Esophagus muscularis mucosa (tissue), 4 donors: ENCODE data around the gene SDS. TPM values are rescaled to one million over a fixed set of nuclear protein-coding genes. Genes with fewer than 3 reads are reported as not detected.

Experiments used
- DNase-seq: peaks from one replicate; pipeline ENCODE4 v3.0.0-alpha.2; 2017; ENCODE audit errors: extremely low spot score
- H3K27ac ChIP-seq, 4 donors: fragments of 200-600 bp; sonication (generic); replicated peaks in 1 of 4; 1 replicate in 3 of 4; 2 replicates in 1 of 4; pipeline ENCODE4 v1.5.1; 2016 to 2019; ENCODE audit warnings: mild to moderate bottlenecking in 1 of 4
- H3K27me3 ChIP-seq, 4 donors: fragments of 200-600 bp; sonication (generic); one replicate each; pipeline versions ENCODE4 v1.5.1 to v1.6.0; 2016 to 2019
- H3K36me3 ChIP-seq, 4 donors: fragments of 200-600 bp; sonication (generic); one replicate each; pipeline ENCODE4 v1.5.1; 2016 to 2019
- H3K4me1 ChIP-seq, 4 donors: fragments of 200-600 bp; sonication (generic); one replicate each; pipeline ENCODE4 v1.5.1; 2016 to 2019
- H3K4me3 ChIP-seq, 4 donors: fragments of 200-600 bp; sonication (generic); 1 replicate in 2 of 4; 2 replicates in 2 of 4; pipeline ENCODE4 v1.5.1; 2016 to 2019; ENCODE audit warnings: mild to moderate bottlenecking in 4 of 4, moderate library complexity in 1 of 4
- H3K9me3 ChIP-seq, 4 donors: fragments of 200-600 bp; sonication (generic); 1 replicate in 3 of 4; 2 replicates in 1 of 4; pipeline ENCODE4 v1.5.1; 2016 to 2019
- EP300 ChIP-seq: sonication (generic); formaldehyde crosslinking; IDR thresholded peaks from one replicate; pipeline ENCODE4 v1.6.1; 2017; ENCODE audit warnings: antibody characterized with exemption
- POLR2A ChIP-seq: fragments of 450-650 bp; IDR thresholded peaks from one replicate; pipeline ENCODE4 v1.6.1; 2017; ENCODE audit warnings: antibody characterized with exemption, moderate library complexity, mild to moderate bottlenecking, low read depth
- POLR2AphosphoS5 ChIP-seq, 2 donors: sonication (generic); formaldehyde crosslinking; IDR thresholded peaks; one replicate each; pipeline ENCODE4 v1.6.1; 2017; ENCODE audit warnings: antibody characterized with exemption in 2 of 2
- WGBS: methylation state at CpG from one replicate; pipeline ENCODE4 v1.1.5; 2018; 5-methylcytosine and 5-hydroxymethylcytosine counted together
- intact Hi-C: fragments of 100-400 bp; cut with DNase I; formaldehyde crosslinking; loops from one replicate; pipeline ENCODE4 v1.15.1; 2023
- total RNA-seq, 4 donors: library from RNA; depleted of rRNA; stranded (reverse); fragments of >200 nt; gene quantifications; one replicate each; pipeline versions ENCODE4 v1.1.0 to v1.2.1, GENCODE V29; 2016
- TF ChIP-seq, protein P1 (sequence below), 3 experiments: fragments of 200-600 bp in 2 of 3; fragments of 450-650 bp in 1 of 3; sonication (generic) in 2 of 3; IDR thresholded peaks; one replicate each; pipeline ENCODE4 v1.5.1; 2017 to 2019; ENCODE audit warnings: antibody characterized with exemption in 3 of 3, mild to moderate bottlenecking in 2 of 3, moderate library complexity in 1 of 3

SDS gene
- total RNA-seq, 4 donors from 2014 or later = 13.6 TPM; not detected in 3

DNA sequence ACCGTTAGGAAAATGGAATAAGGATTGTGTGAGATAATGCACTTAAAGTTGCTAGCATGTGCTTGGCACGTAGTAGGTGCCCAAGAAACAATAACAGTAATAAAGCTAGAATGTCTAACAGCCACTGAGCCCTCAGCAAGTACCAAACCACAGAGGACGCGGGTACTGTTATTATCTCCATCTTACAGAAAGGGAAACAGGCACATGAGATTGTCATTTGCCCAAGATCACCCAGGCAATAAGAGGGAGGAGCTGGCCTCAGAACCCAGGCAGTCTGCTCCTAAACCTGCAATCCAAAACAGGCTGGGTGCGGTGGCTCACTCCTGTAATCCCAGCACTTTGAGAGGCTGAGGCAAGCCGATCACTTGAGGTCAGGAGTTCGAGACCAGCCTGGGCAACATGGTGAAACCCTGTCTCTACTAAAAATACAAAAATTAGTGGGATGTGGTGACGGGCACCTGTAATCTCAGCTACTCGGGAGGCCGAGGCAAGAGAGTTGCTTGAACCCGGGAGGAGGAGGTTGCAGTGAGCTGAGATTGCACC lies 5.1 kb upstream of the SDS start:
- peaks cover under 1 to 5% (median 4%) of the 10 kb centered on the region in 4 donors for H3K4me1 ChIP-seq
- no peak for DNase-seq
- H3K27ac ChIP-seq = no peak overlapping the region
- no peaks in the 10 kb centered on the region for H3K36me3 ChIP-seq
- TF ChIP-seq POLR2A (no peak), POLR2AphosphoS5 (IDR thresholded peaks at IDR 0.05) (no peak), EP300 (no peak)
- TF ChIP-seq, protein P1, sequence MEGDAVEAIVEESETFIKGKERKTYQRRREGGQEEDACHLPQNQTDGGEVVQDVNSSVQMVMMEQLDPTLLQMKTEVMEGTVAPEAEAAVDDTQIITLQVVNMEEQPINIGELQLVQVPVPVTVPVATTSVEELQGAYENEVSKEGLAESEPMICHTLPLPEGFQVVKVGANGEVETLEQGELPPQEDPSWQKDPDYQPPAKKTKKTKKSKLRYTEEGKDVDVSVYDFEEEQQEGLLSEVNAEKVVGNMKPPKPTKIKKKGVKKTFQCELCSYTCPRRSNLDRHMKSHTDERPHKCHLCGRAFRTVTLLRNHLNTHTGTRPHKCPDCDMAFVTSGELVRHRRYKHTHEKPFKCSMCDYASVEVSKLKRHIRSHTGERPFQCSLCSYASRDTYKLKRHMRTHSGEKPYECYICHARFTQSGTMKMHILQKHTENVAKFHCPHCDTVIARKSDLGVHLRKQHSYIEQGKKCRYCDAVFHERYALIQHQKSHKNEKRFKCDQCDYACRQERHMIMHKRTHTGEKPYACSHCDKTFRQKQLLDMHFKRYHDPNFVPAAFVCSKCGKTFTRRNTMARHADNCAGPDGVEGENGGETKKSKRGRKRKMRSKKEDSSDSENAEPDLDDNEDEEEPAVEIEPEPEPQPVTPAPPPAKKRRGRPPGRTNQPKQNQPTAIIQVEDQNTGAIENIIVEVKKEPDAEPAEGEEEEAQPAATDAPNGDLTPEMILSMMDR (IDR thresholded peaks at IDR 0.05) = no peak
- H3K9me3 ChIP-seq = no peaks in the 10 kb centered on the region
- intact Hi-C loops = no loop called here
- WGBS = 95% methylated on average over 11 of the region's 11 CpGs
- peaks cover 0 to 16% (median 0%) of the 10 kb centered on the region in 4 donors for H3K27me3 ChIP-seq
- no peak overlapping the region for H3K4me3 ChIP-seq

DNA sequence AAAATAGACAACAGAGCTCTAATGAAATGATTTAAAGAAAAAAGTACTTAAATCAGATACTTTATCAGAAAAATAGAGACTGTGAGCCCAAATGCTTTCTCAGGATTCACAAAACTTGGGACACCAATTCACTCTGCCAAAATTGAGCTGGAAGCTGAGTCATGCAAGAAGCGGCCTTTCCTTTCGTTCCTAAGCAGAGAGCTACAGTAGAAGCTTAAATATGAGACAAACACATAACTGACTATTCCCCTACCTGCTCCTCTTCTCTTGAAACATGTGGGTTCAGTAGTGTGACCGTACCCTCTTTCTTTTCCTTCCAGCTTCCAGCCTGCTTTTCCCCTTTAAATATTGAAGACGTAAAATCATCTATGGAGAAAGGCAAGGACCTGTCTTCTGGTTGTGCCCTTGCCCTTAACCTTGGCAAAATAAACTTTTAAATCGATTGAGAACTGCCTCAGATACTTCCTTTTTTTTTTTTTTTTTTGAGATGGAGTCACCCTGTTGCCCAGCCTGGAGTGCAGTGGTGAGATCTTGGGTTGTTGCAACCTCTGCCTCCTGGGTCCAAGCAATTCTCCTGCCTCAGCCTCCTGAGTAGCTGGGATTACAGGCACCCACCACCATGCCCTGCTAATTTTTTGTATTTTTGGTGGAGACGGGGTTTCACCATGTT lies 4.4 kb upstream of the SDS start:
- H3K27me3 ChIP-seq = peaks cover 0 to 24% (median 0%) of the 10 kb centered on the region in 4 donors
- 66% methylated on average over 6 of the region's 6 CpGs for WGBS
- peaks cover 3 to 10% (median 7%) of the 10 kb centered on the region in 4 donors for H3K4me1 ChIP-seq
- TF ChIP-seq POLR2A = no peak
- no peak for TF ChIP-seq EP300
- TF ChIP-seq, protein P1 (IDR thresholded peaks at IDR 0.05) = no peak
- no peak for TF ChIP-seq POLR2AphosphoS5 (IDR thresholded peaks at IDR 0.05)
- no peak for DNase-seq
- H3K4me3 ChIP-seq = no peak overlapping the region
- intact Hi-C loops = no loop called here
- H3K27ac ChIP-seq = no peak overlapping the region
- no peaks in the 10 kb centered on the region for H3K36me3 ChIP-seq
- H3K9me3 ChIP-seq = no peaks in the 10 kb centered on the region

DNA sequence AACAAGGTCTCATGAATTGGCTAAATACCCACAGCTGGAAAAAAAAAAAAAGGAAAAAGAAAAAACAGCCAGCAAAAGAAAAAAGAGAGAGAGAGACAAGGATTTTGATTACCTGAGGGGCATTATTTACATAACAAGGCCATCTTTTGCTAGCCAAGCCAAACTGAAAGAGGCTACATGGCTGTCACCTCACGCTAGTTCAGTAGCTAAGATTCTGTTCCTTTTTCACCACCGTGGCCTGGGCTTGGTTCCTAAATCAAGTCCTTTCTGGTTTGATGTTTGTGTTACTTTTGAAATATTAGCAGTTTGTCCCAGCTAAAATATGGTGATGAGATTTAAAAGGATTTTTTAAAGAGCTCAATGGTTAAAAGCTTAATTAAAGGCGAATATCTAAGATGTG lies 2.0 kb upstream of the SDS start:
- intact Hi-C loops = no loop called here

DNA sequence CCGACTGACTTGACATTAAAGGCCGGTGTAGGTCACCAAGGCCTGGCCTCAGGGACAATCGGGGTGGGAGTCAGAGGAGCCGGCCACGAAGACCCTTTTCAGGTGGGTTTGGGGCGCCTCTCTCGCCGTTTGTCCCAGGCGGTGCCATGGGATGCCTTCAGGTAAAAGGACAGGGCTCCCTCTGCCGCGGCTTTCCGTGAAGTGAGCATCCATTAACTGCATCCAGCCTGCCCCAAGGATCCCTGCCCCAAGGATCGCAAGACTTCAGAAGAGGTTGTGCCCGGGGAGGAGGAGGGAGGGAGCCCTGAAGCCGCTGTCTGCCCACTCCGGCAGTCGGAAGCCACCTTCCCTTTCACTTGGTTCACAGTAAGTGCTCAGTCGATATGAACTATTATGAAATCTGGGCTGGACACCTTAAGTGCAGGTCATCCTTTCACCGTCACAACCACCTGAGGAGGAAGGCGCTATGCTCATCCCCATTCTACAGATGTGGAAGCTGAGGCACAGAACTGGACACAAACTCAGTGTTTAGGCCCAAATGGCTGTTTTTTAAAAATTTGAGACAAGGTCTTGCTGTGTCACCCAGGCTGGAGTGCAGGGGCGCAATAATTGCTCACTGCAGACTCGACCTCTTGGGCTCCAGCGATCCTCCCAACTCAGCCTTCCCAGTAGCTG lies 964 bp downstream of the SDS start:
- TF ChIP-seq, protein P1 (IDR thresholded peaks at IDR 0.05) = no peak
- TF ChIP-seq EP300 = no peak
- TF ChIP-seq POLR2A = no peak
- no peak for TF ChIP-seq POLR2AphosphoS5 (IDR thresholded peaks at IDR 0.05)
- H3K9me3 ChIP-seq = no peaks in the 10 kb centered on the region
- DNase-seq = no peak
- no peak overlapping the region for H3K27ac ChIP-seq
- H3K27me3 ChIP-seq = peaks cover 0 to 54% (median 0%) of the 10 kb centered on the region in 4 donors
- WGBS = 91% methylated on average over 18 of the region's 23 CpGs
- intact Hi-C loops = no loop called here
- no peak overlapping the region for H3K4me3 ChIP-seq
- H3K4me1 ChIP-seq = peaks cover 3 to 10% (median 7%) of the 10 kb centered on the region in 4 donors
- H3K36me3 ChIP-seq = no peaks in the 10 kb centered on the region

More for the DNA sequence above, 2.0 kb upstream of the SDS start:
- Histone ChIP-seq H3K36me3 (no peaks in the 10 kb centered on the region), H3K9me3 (no peaks in the 10 kb centered on the region), H3K4me3 (no peak overlapping the region), H3K27ac (no peak overlapping the region), H3K4me1 (peaks cover 3 to 10% (median 7%) of the 10 kb centered on the region in 4 donors), H3K27me3 (peaks cover 0 to 41% (median 0%) of the 10 kb centered on the region in 4 donors)
- no peak for DNase-seq
- 77% methylated on average over 3 of the region's 3 CpGs for WGBS
- TF ChIP-seq EP300 (no peak), POLR2AphosphoS5 (IDR thresholded peaks at IDR 0.05) (no peak), POLR2A (no peak)
- TF ChIP-seq, protein P1 (IDR thresholded peaks at IDR 0.05) = no peak
